Progenitor cell of endocrine pancreas (in vitro differentiated cells): ENCODE data around the gene SHOC1. TPM values are rescaled to one million over a fixed set of nuclear protein-coding genes. Genes with fewer than 3 reads are reported as not detected.

Experiments used
- DNase-seq: peaks from one replicate; pipeline ENCODE4 v3.0.0; 2021; ENCODE audit warnings: low spot score; ENCODE audit not compliant: unreplicated experiment
- H3K27ac Mint-ChIP-seq: 2 replicates; pipeline ENCODE4 v1.8.0; 2021; ENCODE audit warnings: mild to moderate bottlenecking, moderate library complexity, mixed read lengths
- H3K27me3 Mint-ChIP-seq: 2 replicates; pipeline ENCODE4 v1.8.0; 2021; ENCODE audit warnings: mixed read lengths
- H3K36me3 Mint-ChIP-seq: 2 replicates; pipeline ENCODE4 v1.8.0; 2022; ENCODE audit warnings: mixed read lengths; ENCODE audit not compliant: insufficient read depth
- H3K4me1 Mint-ChIP-seq: 2 replicates; pipeline ENCODE4 v1.8.0; 2021; ENCODE audit warnings: low read depth, mixed read lengths
- H3K4me3 Mint-ChIP-seq: 2 replicates; pipeline ENCODE4 v1.8.0; 2021; ENCODE audit warnings: low read depth, mild to moderate bottlenecking, moderate library complexity, mixed read lengths
- H3K9me3 Mint-ChIP-seq: 2 replicates; pipeline ENCODE4 v1.8.0; 2021; ENCODE audit warnings: low read depth, mixed read lengths
- CTCF ChIP-seq: fragments of 200-600 bp; sonication (generic); IDR thresholded peaks from one replicate; pipeline ENCODE4 v1.5.0; 2021; ENCODE audit warnings: antibody characterized with exemption, mild to moderate bottlenecking; ENCODE audit not compliant: unreplicated experiment
- total RNA-seq: library from RNA; stranded (reverse); gene quantifications from 2 replicates; pipeline ENCODE4 v1.2.1, GENCODE V29; 2021

The SHOC1 gene
- total RNA-seq, 1 donor from 2014 or later = not detected

- Mint-ChIP-seq H3K4me3 (no peak overlapping the region), H3K4me1 (no peaks in the 10 kb centered on the region), H3K27me3 (no peaks in the 10 kb centered on the region), H3K9me3 (peaks cover 27% of the 10 kb centered on the region), H3K27ac (no peak overlapping the region), H3K36me3 (peaks cover 17% of the 10 kb centered on the region)
- no peak for DNase-seq
- no peak for TF ChIP-seq CTCF
These were observed 42.3 kb downstream of the SHOC1 start for GRCh38 chr9:111752455-111752854.

Other genes starting within 250 kb of the SHOC1 start
- gene PTGR1, start 195.3 kb downstream of the SHOC1 start, total RNA-seq = 50.1 and 53.2 TPM in 2 replicates
- 7.5 and 8.5 TPM in 2 replicates for gene DNAJC25, start 163.6 kb downstream of the SHOC1 start, total RNA-seq
- 27.5 and 32.2 TPM in 2 replicates for gene GNG10, start 133.3 kb downstream of the SHOC1 start, total RNA-seq
- 26.8 and 27.7 TPM in 2 replicates for gene UGCG, start 101.9 kb upstream of the SHOC1 start, total RNA-seq